Endodermal cell (in vitro differentiated cells): ENCODE results near the gene TRMT61A. TPM values are rescaled to one million over a fixed set of nuclear protein-coding genes. Genes with fewer than 3 reads are reported as not detected.
A peak's percentile ranks its signal among the peaks of the same experiment; 100 is the strongest.
"Not testable (repeated sequence)": the region's sequence is repeated elsewhere in the genome, so short reads cannot be mapped to it uniquely, and the experiment has no call there.

Source experiments
- DNase-seq: peaks from one replicate; pipeline ENCODE4 v3.0.0-alpha.2; 2017
- H3K27ac ChIP-seq: 2 replicates; pipeline ENCODE4 v1.5.1; 2013; ENCODE audit warnings: mild to moderate bottlenecking, low read depth, low read length, moderate library complexity
- H3K27me3 ChIP-seq: 2 replicates; pipeline ENCODE4 v1.6.1; 2013; ENCODE audit warnings: mild to moderate bottlenecking, low read length, moderate library complexity; ENCODE audit not compliant: insufficient read depth, control insufficient read depth, poor library complexity, severe bottlenecking
- H3K36me3 ChIP-seq: 2 replicates; pipeline ENCODE4 v1.7.0; 2013; ENCODE audit warnings: mild to moderate bottlenecking, low read length, moderate library complexity; ENCODE audit not compliant: control insufficient read depth, insufficient read depth
- H3K4me1 ChIP-seq: one replicate; pipeline ENCODE4 v1.7.0; 2013; ENCODE audit warnings: low read length; ENCODE audit not compliant: control insufficient read depth, insufficient read depth
- H3K4me3 ChIP-seq: 2 replicates; pipeline ENCODE4 v1.5.1; 2013; ENCODE audit warnings: mild to moderate bottlenecking, low read length, moderate library complexity
- H3K9ac ChIP-seq: 2 replicates; pipeline ENCODE4 v1.6.1; 2013; ENCODE audit warnings: mild to moderate bottlenecking, low read length, moderate library complexity; ENCODE audit not compliant: poor library complexity, severe bottlenecking; ENCODE audit errors: extremely low read depth
- H3K9me3 ChIP-seq: 2 replicates; pipeline ENCODE4 v1.6.1; 2013; ENCODE audit warnings: mild to moderate bottlenecking, low read length, moderate library complexity; ENCODE audit not compliant: control insufficient read depth
- H3K27ac Mint-ChIP-seq: 2 replicates; pipeline ENCODE4 v1.8.0; 2020; ENCODE audit warnings: mixed read lengths
- H3K27me3 Mint-ChIP-seq: 2 replicates; pipeline ENCODE4 v1.8.0; 2021; ENCODE audit warnings: mild to moderate bottlenecking, mixed read lengths; ENCODE audit not compliant: insufficient read depth
- H3K36me3 Mint-ChIP-seq: 2 replicates; pipeline ENCODE4 v1.8.0; 2020; ENCODE audit warnings: low read depth, mixed read lengths
- H3K4me1 Mint-ChIP-seq: 2 replicates; pipeline ENCODE4 v1.8.0; 2020; ENCODE audit warnings: mixed read lengths
- H3K4me3 Mint-ChIP-seq: 2 replicates; pipeline ENCODE4 v1.8.0; 2020; ENCODE audit warnings: mild to moderate bottlenecking, moderate library complexity, mixed read lengths
- H3K9me3 Mint-ChIP-seq: 2 replicates; pipeline ENCODE4 v1.8.0; 2020; ENCODE audit warnings: mild to moderate bottlenecking, mixed read lengths
- CTCF ChIP-seq: fragments of 200-600 bp; sonication (generic); conservative IDR thresholded peaks from 2 replicates; pipeline ENCODE4 v1.5.0; 2021; ENCODE audit warnings: antibody characterized with exemption, mild to moderate bottlenecking
- WGBS, 2 experiments: methylation state at CpG; one replicate each; pipeline versions ENCODE4 v1.1.5 to v1.1.7; 2013; ENCODE audit warnings: missing lambda C conversion rate in 2 of 2, mixed read lengths in 1 of 2; ENCODE audit not compliant: insufficient coverage in 1 of 2, insufficient read length in 1 of 2; 5-methylcytosine and 5-hydroxymethylcytosine counted together
- total RNA-seq, 2 donors: library from RNA; stranded (reverse); fragmentation: NEBNext Ultra II Directional in 1 of 2; extraction: Animal tissue kit (Norgen Biotek cat#: 25700) in 1 of 2; gene quantifications; 2 replicates in 1 of 2; 3 replicates in 1 of 2; pipeline ENCODE4 v1.2.1, GENCODE V29; 2021

Gene TRMT61A
- total RNA-seq, 2 donors from 2014 or later = 7.4 to 7.9 TPM

GRCh38 chr14:103523575-103523954, 5.4 kb upstream of the TRMT61A start:
- Mint-ChIP-seq H3K36me3 (peaks cover 9% of the 10 kb centered on the region), H3K9me3 (no peaks in the 10 kb centered on the region), H3K4me1 (peaks cover 38% of the 10 kb centered on the region), H3K27me3 (peaks cover 14% of the 10 kb centered on the region), H3K4me3 (peak overlapping the region; percentile 67), H3K27ac (no peak overlapping the region)
- Histone ChIP-seq H3K4me3 (peak overlapping the region; percentile 56), H3K9ac (no peak overlapping the region), H3K9me3 (no peaks in the 10 kb centered on the region), H3K4me1 (peaks cover 33% of the 10 kb centered on the region), H3K36me3 (peaks cover 19% of the 10 kb centered on the region), H3K27me3 (peaks cover 11% of the 10 kb centered on the region), H3K27ac (no peak overlapping the region)
- no peak for TF ChIP-seq CTCF
- no peak for DNase-seq
- WGBS, 2 experiments = 44 to 50% methylated on average over 9 to 10 of the region's 10 CpGs

GRCh38 chr14:103524002-103524935, 4.7 kb upstream of the TRMT61A start:
- peaks cover 9% of the 10 kb centered on the region for H3K36me3 Mint-ChIP-seq
- Histone ChIP-seq H3K4me1 (peaks cover 33% of the 10 kb centered on the region), H3K36me3 (peaks cover 12% of the 10 kb centered on the region), H3K27me3 (peaks cover 11% of the 10 kb centered on the region), H3K9ac (no peak overlapping the region), H3K4me3 (no peak overlapping the region), H3K9me3 (no peaks in the 10 kb centered on the region), H3K27ac (no peak overlapping the region)
- no peak for DNase-seq
- no peaks in the 10 kb centered on the region for H3K9me3 Mint-ChIP-seq
- TF ChIP-seq CTCF = peak; percentile 49
- WGBS, 2 experiments = 74 to 83% methylated on average over 11 to 12 of the region's 12 CpGs
- H3K27ac Mint-ChIP-seq = peak overlapping the region; percentile 72
- peak overlapping the region; percentile 67 for H3K4me3 Mint-ChIP-seq
- peaks cover 37% of the 10 kb centered on the region for H3K4me1 Mint-ChIP-seq
- H3K27me3 Mint-ChIP-seq = peaks cover 14% of the 10 kb centered on the region

- Mint-ChIP-seq H3K4me3 (peak overlapping the region; percentile 13), H3K27ac (peak overlapping the region; percentile 72), H3K27me3 (peaks cover 14% of the 10 kb centered on the region), H3K4me1 (peaks cover 39% of the 10 kb centered on the region)
- H3K36me3 Mint-ChIP-seq, H3K36me3 ChIP-seq, H3K9me3 Mint-ChIP-seq, H3K27ac ChIP-seq, DNase-seq, H3K9me3 ChIP-seq, H3K9ac ChIP-seq: not testable (repeated sequence)
- 68 to 74% methylated on average over 12 to 17 of the region's 17 CpGs for WGBS, 2 experiments
- peaks cover 23% of the 10 kb centered on the region for H3K4me1 ChIP-seq
- peak overlapping the region; percentile 43 for H3K4me3 ChIP-seq
- H3K27me3 ChIP-seq = peaks cover 11% of the 10 kb centered on the region
Observed at GRCh38 chr14:103525430-103526246, 3.4 kb upstream of the TRMT61A start.
